Measurements from ENCODE around the gene CSGALNACT2.

Gene CSGALNACT2

GRCh38 chr10:43230909-43231522 lies 92.8 kb downstream of the CSGALNACT2 start:
- no peak for DNase-seq

- no peak for DNase-seq
Measured at GRCh38 chr10:43231523-43232078, 93.4 kb downstream of the CSGALNACT2 start.

- no peak for DNase-seq
Measured at GRCh38 chr10:43233601-43234430, 95.6 kb downstream of the CSGALNACT2 start.

- no peak for DNase-seq
Measured at GRCh38 chr10:43234471-43235041, 96.3 kb downstream of the CSGALNACT2 start.

All from stimulated activated CD4-positive, alpha-beta T cell treated with anti-CD3 and anti-CD28 coated beads, Interleukin-2, amount 100 ng/mL, for 24 hours (primary cell).